ENCODE measurements around the gene PLEKHA5. TPM values are rescaled to one million over a fixed set of nuclear protein-coding genes. Genes with fewer than 3 reads are reported as not detected.

The PLEKHA5 gene
- total and polyA plus RNA-seq, 3 donors from 2014 or later, result 22.4 to 37.5 (median 34.8) TPM

DNA sequence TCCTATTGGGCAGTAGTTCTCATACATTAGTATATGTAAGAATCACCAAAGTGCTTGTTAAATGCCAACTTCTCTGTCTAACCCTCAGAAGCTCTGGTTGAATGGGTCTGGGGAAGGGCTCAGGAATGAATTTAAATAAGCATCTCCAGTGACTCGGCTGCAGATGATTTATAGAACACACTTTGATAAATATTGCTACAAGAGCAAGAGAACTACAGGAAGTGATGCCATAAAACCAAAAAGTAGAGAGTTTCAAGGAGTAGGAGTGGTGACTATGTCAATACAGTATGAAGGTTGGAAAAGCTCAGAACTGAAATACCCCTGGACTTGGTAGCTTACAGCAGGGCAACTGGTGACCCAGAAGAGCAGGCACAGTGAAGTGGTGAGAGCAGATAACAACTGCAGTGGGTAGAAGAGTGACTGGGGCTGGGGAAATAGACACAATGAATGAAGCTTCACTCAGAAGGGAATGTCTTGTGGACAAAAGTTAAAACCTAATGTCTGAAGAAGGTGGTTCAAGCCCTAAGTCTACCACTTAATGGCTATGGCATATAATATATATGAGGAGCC lies 8.0 kb upstream of the PLEKHA5 start:
- no peak overlapping the region for H3K4me3 ChIP-seq
- intact Hi-C loops (cut with DNase I; ENCODE audit: low total_unique reads), result no loop called here
- no peak for DNase-seq
- H3K4me1 ChIP-seq, result no peaks in the 10 kb centered on the region
- H3K27me3 ChIP-seq, result no peaks in the 10 kb centered on the region
- no peaks in the 10 kb centered on the region for H3K36me3 ChIP-seq (ENCODE audit: low read depth, missing control alignments)
- no peak for TF ChIP-seq POLR2A (IDR thresholded peaks at IDR 0.05)
- TF ChIP-seq, protein P1, sequence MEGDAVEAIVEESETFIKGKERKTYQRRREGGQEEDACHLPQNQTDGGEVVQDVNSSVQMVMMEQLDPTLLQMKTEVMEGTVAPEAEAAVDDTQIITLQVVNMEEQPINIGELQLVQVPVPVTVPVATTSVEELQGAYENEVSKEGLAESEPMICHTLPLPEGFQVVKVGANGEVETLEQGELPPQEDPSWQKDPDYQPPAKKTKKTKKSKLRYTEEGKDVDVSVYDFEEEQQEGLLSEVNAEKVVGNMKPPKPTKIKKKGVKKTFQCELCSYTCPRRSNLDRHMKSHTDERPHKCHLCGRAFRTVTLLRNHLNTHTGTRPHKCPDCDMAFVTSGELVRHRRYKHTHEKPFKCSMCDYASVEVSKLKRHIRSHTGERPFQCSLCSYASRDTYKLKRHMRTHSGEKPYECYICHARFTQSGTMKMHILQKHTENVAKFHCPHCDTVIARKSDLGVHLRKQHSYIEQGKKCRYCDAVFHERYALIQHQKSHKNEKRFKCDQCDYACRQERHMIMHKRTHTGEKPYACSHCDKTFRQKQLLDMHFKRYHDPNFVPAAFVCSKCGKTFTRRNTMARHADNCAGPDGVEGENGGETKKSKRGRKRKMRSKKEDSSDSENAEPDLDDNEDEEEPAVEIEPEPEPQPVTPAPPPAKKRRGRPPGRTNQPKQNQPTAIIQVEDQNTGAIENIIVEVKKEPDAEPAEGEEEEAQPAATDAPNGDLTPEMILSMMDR (IDR thresholded peaks at IDR 0.05), result no peak
- H3K27ac ChIP-seq, result no peak overlapping the region
- 68 to 72% methylated on average over 1 of the region's 1 CpG for WGBS, 2 donors
- no peaks in the 10 kb centered on the region for H3K9me3 ChIP-seq

DNA sequence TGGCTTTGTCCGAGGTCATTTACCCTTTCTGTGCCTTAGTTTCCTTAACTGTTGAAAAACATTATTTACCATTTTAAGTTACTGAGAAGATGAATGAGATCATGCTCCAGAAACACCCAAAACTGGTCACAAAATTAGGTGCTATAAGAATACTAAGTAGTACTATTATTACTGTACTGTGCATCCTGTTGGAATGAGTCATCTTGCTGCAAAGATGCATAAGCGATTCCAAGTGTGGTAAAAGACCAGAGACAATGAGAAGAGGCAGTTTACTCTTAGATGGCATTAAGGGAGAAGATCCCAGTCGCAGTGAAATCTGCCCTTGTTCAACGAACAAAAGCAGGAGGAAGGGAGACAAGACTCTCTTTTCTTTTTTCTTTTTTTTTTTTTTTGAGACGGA lies 4.2 kb upstream of the PLEKHA5 start:
- H3K4me3 ChIP-seq, result no peak overlapping the region
- no peak overlapping the region for H3K27ac ChIP-seq
- no peaks in the 10 kb centered on the region for H3K4me1 ChIP-seq
- DNase-seq, result no peak
- H3K27me3 ChIP-seq, result no peaks in the 10 kb centered on the region
- no peaks in the 10 kb centered on the region for H3K36me3 ChIP-seq (ENCODE audit: low read depth, missing control alignments)
- H3K9me3 ChIP-seq, result no peaks in the 10 kb centered on the region
- no peak for TF ChIP-seq POLR2A (IDR thresholded peaks at IDR 0.05)
- TF ChIP-seq, protein P1 (IDR thresholded peaks at IDR 0.05), result no peak
- intact Hi-C loops (cut with DNase I; ENCODE audit: low total_unique reads), result no loop called here
- WGBS, 2 donors, result 68 to 76% methylated on average over 5 of the region's 5 CpGs

DNA sequence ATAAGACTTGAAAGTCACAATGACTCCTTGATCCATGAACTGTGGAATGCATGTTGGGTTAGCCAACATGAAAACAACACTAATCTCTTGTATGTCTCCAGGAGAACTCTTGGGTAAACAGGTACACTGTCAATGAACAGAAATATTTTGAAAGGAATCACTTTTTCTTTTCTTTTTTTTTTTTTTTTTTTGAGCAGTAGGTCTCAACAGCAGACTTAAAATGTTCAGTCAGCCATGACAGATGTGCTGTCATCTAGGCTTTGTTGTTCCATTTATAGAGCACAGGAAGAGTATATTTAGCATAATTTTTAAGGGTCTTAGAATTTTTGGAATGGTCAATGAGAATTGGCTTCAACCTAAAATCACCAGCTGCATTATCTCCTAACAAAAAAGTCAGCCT lies 2.3 kb upstream of the PLEKHA5 start:
- Histone ChIP-seq H3K4me1 (no peaks in the 10 kb centered on the region), H3K9me3 (no peaks in the 10 kb centered on the region), H3K4me3 (no peak overlapping the region), H3K27ac (no peak overlapping the region), H3K36me3 (ENCODE audit: low read depth, missing control alignments) (no peaks in the 10 kb centered on the region), H3K27me3 (no peaks in the 10 kb centered on the region)
- TF ChIP-seq POLR2A (IDR thresholded peaks at IDR 0.05), result no peak
- TF ChIP-seq, protein P1 (IDR thresholded peaks at IDR 0.05), result no peak
- intact Hi-C loops (cut with DNase I; ENCODE audit: low total_unique reads), result no loop called here
- no peak for DNase-seq

DNA sequence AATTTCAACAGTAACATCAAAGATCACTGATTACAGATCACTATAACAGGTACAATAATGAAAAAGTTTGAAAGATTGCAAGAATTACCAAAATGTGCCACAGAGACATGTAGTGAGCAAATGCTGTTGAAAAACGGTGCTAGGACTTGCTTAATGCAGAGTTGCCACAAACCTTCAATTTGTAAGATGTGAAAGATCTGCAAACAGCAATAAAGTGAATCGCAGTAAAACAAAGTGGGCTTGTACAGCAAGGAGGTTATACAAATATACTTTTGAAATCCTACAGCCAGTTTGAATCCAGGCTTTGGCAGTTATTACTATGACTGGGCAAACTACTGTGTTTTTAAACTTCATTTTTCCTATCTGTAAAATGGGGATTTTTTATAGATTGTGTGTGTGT lies 1.0 kb upstream of the PLEKHA5 start:
- Histone ChIP-seq H3K4me1 (no peaks in the 10 kb centered on the region), H3K4me3 (no peak overlapping the region), H3K27me3 (no peaks in the 10 kb centered on the region), H3K9me3 (no peaks in the 10 kb centered on the region), H3K36me3 (ENCODE audit: low read depth, missing control alignments) (no peaks in the 10 kb centered on the region), H3K27ac (peak overlapping the region; percentile 84 to 96)
- intact Hi-C loops (cut with DNase I; ENCODE audit: low total_unique reads), result no loop called here
- 80 to 81% methylated on average over 2 of the region's 2 CpGs for WGBS, 2 donors
- no peak for TF ChIP-seq POLR2A (IDR thresholded peaks at IDR 0.05)
- TF ChIP-seq, protein P1 (IDR thresholded peaks at IDR 0.05), result no peak
- DNase-seq, result no peak

DNA sequence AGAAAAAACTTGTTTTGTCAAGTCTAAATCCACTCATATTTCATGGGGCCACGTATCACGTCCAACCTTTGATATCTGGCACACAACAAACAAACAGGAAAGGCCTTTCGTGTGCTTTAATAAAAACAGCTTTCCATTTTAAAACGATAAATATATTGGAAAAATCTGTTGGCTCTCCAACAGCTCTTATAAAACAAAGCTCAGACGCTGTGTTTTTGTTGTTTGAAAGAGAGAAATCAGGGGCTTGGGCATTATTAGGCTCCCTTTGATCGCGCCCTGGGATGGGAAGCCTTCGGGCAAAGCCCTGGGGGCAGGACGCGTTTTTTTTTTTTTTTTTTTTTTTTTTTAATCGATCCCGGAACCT lies 429 bp upstream of the PLEKHA5 start:
- intact Hi-C loops (cut with DNase I; ENCODE audit: low total_unique reads), result no loop called here
- peak overlapping the region; percentile 84 to 96 for H3K27ac ChIP-seq

More for the DNA sequence above, 429 bp upstream of the PLEKHA5 start:
- Histone ChIP-seq H3K4me3 (peak overlapping the region; percentile 47 to 87), H3K27me3 (no peaks in the 10 kb centered on the region), H3K9me3 (no peaks in the 10 kb centered on the region), H3K4me1 (no peaks in the 10 kb centered on the region), H3K36me3 (ENCODE audit: low read depth, missing control alignments) (no peaks in the 10 kb centered on the region)
- TF ChIP-seq, protein P1 (IDR thresholded peaks at IDR 0.05), result no peak
- TF ChIP-seq POLR2A (IDR thresholded peaks at IDR 0.05), result no peak
- WGBS, 2 donors, result 0 to 1% methylated on average over 11 to 12 of the region's 12 CpGs
- DNase-seq, result no peak

All from testis (tissue), 3 donors.